WTC11 (cell line): ENCODE results near the gene RPUSD4.

ENCODE experiments used
- AFF4 ChIP-seq: sonication (generic); formaldehyde crosslinking; IDR thresholded peaks from 2 replicates; pipeline ENCODE4 v1.8.1; 2023; ENCODE audit warnings: mild to moderate bottlenecking, missing genetic modification reagents, borderline replicate concordance
- ATF2 ChIP-seq: sonication (generic); formaldehyde crosslinking; IDR thresholded peaks from 2 replicates; pipeline ENCODE4 v1.8.1; 2022; ENCODE audit warnings: low read depth, missing genetic modification reagents, borderline replicate concordance
- CREM ChIP-seq: sonication (generic); formaldehyde crosslinking; IDR thresholded peaks from 2 replicates; pipeline ENCODE4 v1.8.1; 2022; ENCODE audit warnings: mild to moderate bottlenecking, missing genetic modification reagents, moderate library complexity
- CTCF ChIP-seq: fragments of 200-600 bp; IDR thresholded peaks from 2 replicates; pipeline ENCODE4 v1.8.0; 2022; ENCODE audit warnings: antibody characterized with exemption
- FOXP1 ChIP-seq: sonication (generic); formaldehyde crosslinking; IDR thresholded peaks from 2 replicates; pipeline ENCODE4 v1.8.0; 2022; ENCODE audit warnings: missing genetic modification reagents, mild to moderate bottlenecking, moderate library complexity, borderline replicate concordance
- GTF2I ChIP-seq: fragments of 250-450 bp; sonication (Bioruptor Pico); conservative IDR thresholded peaks from 2 replicates; pipeline ENCODE4 v1.4.0; 2021; ENCODE audit warnings: mild to moderate bottlenecking
- MAX ChIP-seq: sonication (generic); formaldehyde crosslinking; IDR thresholded peaks from 2 replicates; pipeline ENCODE4 v1.8.0; 2022; ENCODE audit warnings: mild to moderate bottlenecking, missing genetic modification reagents
- MLX ChIP-seq: sonication (generic); formaldehyde crosslinking; IDR thresholded peaks from 2 replicates; pipeline ENCODE4 v1.8.1; 2023; ENCODE audit warnings: mild to moderate bottlenecking, missing genetic modification reagents, moderate library complexity
- NFE2L1 ChIP-seq: sonication (generic); formaldehyde crosslinking; IDR thresholded peaks from 2 replicates; pipeline ENCODE4 v1.8.1; 2023; ENCODE audit warnings: missing genetic modification reagents
- PRDM15 ChIP-seq: sonication (generic); formaldehyde crosslinking; IDR thresholded peaks from 2 replicates; pipeline ENCODE4 v1.8.0; 2022; ENCODE audit warnings: missing genetic modification reagents
- SMAD3 ChIP-seq: sonication (generic); formaldehyde crosslinking; IDR thresholded peaks from 2 replicates; pipeline ENCODE4 v1.8.0; 2022; ENCODE audit warnings: missing genetic modification reagents, mild to moderate bottlenecking, borderline replicate concordance
- TCF7 ChIP-seq: sonication (generic); formaldehyde crosslinking; IDR thresholded peaks from 2 replicates; pipeline ENCODE4 v1.8.0; 2022; ENCODE audit warnings: mild to moderate bottlenecking, low read depth, missing genetic modification reagents, moderate library complexity
- TEAD4 ChIP-seq: sonication (generic); formaldehyde crosslinking; IDR thresholded peaks from 2 replicates; pipeline ENCODE4 v1.8.0; 2022; ENCODE audit warnings: mild to moderate bottlenecking, missing genetic modification reagents
- USF1 ChIP-seq: sonication (generic); formaldehyde crosslinking; IDR thresholded peaks from 2 replicates; pipeline ENCODE4 v1.8.0; 2022; ENCODE audit warnings: mild to moderate bottlenecking, missing genetic modification reagents

- TF ChIP-seq TEAD4 (CRISPR knock-in tag) (no peak), CTCF (no peak), MLX (CRISPR knock-in tag) (no peak), AFF4 (CRISPR knock-in tag) (no peak), PRDM15 (no peak), GTF2I (CRISPR knock-in tag) (no peak), TCF7 (CRISPR knock-in tag) (no peak), FOXP1 (CRISPR knock-in tag) (no peak), USF1 (no peak), ATF2 (CRISPR knock-in tag) (no peak), NFE2L1 (CRISPR knock-in tag) (no peak), CREM (CRISPR knock-in tag) (no peak), SMAD3 (CRISPR knock-in tag) (no peak), MAX (CRISPR knock-in tag) (no peak)
Observed at GRCh38 chr11:126176853-126177470, 34.5 kb downstream of the RPUSD4 start.
